Ishikawa (cell line): ENCODE measurements around the gene OBSCN.

ENCODE experiments used
- CEBPB ChIP-seq: IDR thresholded peaks from 2 replicates; pipeline ENCODE4 v1.6.1; 2012
- CREB1 ChIP-seq: IDR thresholded peaks from 2 replicates; pipeline ENCODE4 v1.6.1; 2012; ENCODE audit warnings: low read depth
- EGR1 ChIP-seq: IDR thresholded peaks from 2 replicates; pipeline ENCODE4 v1.6.1; 2012
- EP300 ChIP-seq: IDR thresholded peaks from 2 replicates; pipeline ENCODE4 v1.6.1; 2012; ENCODE audit warnings: borderline replicate concordance
- FOXM1 ChIP-seq: IDR thresholded peaks from 2 replicates; pipeline ENCODE4 v1.6.1; 2012; ENCODE audit warnings: low read depth, borderline replicate concordance
- MAX ChIP-seq: IDR thresholded peaks from 2 replicates; pipeline ENCODE4 v1.6.1; 2012
- NFIC ChIP-seq: IDR thresholded peaks from 2 replicates; pipeline ENCODE4 v1.6.1; 2012
- RAD21 ChIP-seq: IDR thresholded peaks from 2 replicates; pipeline ENCODE4 v1.6.1; 2012; ENCODE audit warnings: low read depth
- REST ChIP-seq: IDR thresholded peaks from 2 replicates; pipeline ENCODE4 v1.6.1; 2012; ENCODE audit warnings: low read depth, mild to moderate bottlenecking
- TAF1 ChIP-seq: IDR thresholded peaks from 2 replicates; pipeline ENCODE4 v1.6.1; 2012; ENCODE audit warnings: low read depth, mild to moderate bottlenecking
- TCF12 ChIP-seq: IDR thresholded peaks from 2 replicates; pipeline ENCODE4 v1.6.1; 2012; ENCODE audit warnings: low read depth
- TEAD4 ChIP-seq: IDR thresholded peaks from 2 replicates; pipeline ENCODE4 v1.6.1; 2012
- USF1 ChIP-seq: IDR thresholded peaks from 2 replicates; pipeline ENCODE4 v1.6.1; 2012
- YY1 ChIP-seq: IDR thresholded peaks from 2 replicates; pipeline ENCODE4 v1.6.1; 2012; ENCODE audit warnings: low read depth
- ZBTB7A ChIP-seq: IDR thresholded peaks from 2 replicates; pipeline ENCODE4 v1.6.1; 2012; ENCODE audit warnings: low read depth

The OBSCN gene

GRCh38 chr1:228363686-228364067 is 155.8 kb downstream of the OBSCN start:
- TF ChIP-seq ZBTB7A (no peak), EP300 (no peak), RAD21 (no peak), TEAD4 (no peak), FOXM1 (no peak), CEBPB (no peak), TCF12 (no peak), REST (no peak), CREB1 (no peak), MAX (no peak), YY1 (no peak), USF1 (no peak), TAF1 (no peak), NFIC (no peak), EGR1 (no peak)

GRCh38 chr1:228364068-228364705 is 156.3 kb downstream of the OBSCN start:
- TF ChIP-seq CREB1 (no peak), MAX (no peak), NFIC (no peak), RAD21 (no peak), USF1 (no peak), REST (no peak), YY1 (no peak)

GRCh38 chr1:228364706-228365213 is 156.9 kb downstream of the OBSCN start:
- no peak for TF ChIP-seq EP300
- no peak for TF ChIP-seq TAF1

GRCh38 chr1:228365271-228366061 is 157.6 kb downstream of the OBSCN start:
- TF ChIP-seq YY1 (no peak), MAX (no peak), TEAD4 (no peak), ZBTB7A (no peak), NFIC (no peak), EGR1 (no peak), EP300 (no peak)

GRCh38 chr1:228366062-228366865 is 158.4 kb downstream of the OBSCN start:
- TF ChIP-seq EP300 (no peak), FOXM1 (no peak), RAD21 (no peak), EGR1 (no peak), YY1 (no peak), TEAD4 (no peak), CREB1 (no peak), MAX (no peak), USF1 (no peak), REST (no peak), TCF12 (no peak), CEBPB (no peak), ZBTB7A (no peak)
